NCI-H2196 treated with DMSO at 0.1 percent for 48 hours (cell line): ENCODE measurements around the gene ATF4.

Source experiments
- DNase-seq: peaks from one replicate; lab custom pipeline; 2025; ENCODE audit not compliant: unreplicated experiment; lab: John Stamatoyannopoulos, UW

Gene ATF4

GRCh38 chr22:39556970-39557841 is 36.8 kb downstream of the ATF4 start:
- no peak for DNase-seq

GRCh38 chr22:39558254-39558727 is 37.9 kb downstream of the ATF4 start:
- no peak for DNase-seq

GRCh38 chr22:39558950-39559349 is 38.6 kb downstream of the ATF4 start:
- DNase-seq, result no peak

- no peak for DNase-seq
Observed at GRCh38 chr22:39559456-39560105, 39.2 kb downstream of the ATF4 start.

- DNase-seq, result no peak
Observed at GRCh38 chr22:39560127-39560526, 39.8 kb downstream of the ATF4 start.

DNA sequence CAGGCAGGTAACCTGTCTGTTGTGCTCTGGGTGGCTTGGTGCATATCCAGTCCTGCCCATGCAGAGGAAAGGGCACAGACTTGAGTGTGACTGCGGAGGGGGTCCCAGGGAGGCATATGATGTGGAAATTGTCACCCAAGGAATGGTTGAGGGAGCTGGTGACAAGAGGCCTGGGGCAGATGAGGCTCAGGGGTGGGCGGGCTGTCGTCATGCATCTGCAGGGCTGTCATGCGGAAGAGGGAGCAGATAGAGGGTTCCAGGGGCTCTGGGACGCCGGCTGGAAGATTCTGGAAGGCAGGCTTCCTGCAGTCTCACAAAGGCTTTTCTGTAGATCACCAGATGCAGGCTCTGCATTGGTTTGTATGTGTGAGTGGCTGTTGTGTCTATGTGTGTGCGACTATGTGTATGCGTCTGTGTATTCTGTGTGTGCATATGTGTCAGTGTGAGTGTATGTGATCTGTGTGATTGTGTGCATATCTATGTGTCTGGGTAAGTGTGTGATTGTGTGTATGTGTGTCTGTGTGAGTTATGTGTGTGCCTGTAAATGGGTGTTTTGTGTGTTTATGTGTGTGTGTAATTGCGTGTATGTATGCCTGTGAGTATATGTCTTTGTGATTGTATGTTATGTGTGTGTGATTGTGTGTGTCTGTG is 42.6 kb downstream of the ATF4 start:
- no peak for DNase-seq

- DNase-seq, result no peak
Observed at GRCh38 chr22:39563571-39564428, 43.4 kb downstream of the ATF4 start.

GRCh38 chr22:39565414-39565944 is 45.1 kb downstream of the ATF4 start:
- no peak for DNase-seq

- no peak for DNase-seq
Observed at GRCh38 chr22:39567135-39567946, 47.0 kb downstream of the ATF4 start.

- DNase-seq, result no peak
Observed at GRCh38 chr22:39568278-39568981, 48.1 kb downstream of the ATF4 start.

DNA sequence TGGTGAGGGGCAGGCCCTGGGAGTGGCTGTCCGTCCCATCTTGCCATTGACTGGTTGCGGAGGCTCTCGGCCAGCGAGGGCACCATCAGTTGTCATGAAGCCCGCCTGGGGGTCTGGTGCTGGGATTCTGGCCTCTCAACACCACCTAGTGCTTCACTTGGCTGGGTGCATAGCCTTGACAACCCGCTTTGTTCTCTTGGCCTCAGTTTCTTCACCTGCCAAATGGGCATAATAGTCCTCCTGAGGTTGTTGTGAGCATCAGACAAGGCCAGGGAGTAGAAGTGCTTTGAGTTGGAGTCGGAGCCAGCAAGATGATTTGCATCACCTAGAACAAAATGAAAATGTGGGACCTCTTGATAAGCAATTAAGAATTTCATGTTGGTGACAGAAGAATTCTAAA is 48.7 kb downstream of the ATF4 start:
- no peak for DNase-seq

- no peak for DNase-seq
Observed at GRCh38 chr22:39570226-39570625, 49.9 kb downstream of the ATF4 start.

- DNase-seq, result no peak
Observed at GRCh38 chr22:39570665-39571064, 50.3 kb downstream of the ATF4 start, which contains the start of gene CACNA1I. TSS of gene CACNA1I (plus strand) at chr22:39570753. CDS start at chr22:39570753, 0 bp downstream.

GRCh38 chr22:39571538-39571937 is 51.2 kb downstream of the ATF4 start:
- DNase-seq, result no peak
